Measurements from ENCODE around the gene PTPN2.
"Not testable (repeated sequence)": the region's sequence is repeated elsewhere in the genome, so short reads cannot be mapped to it uniquely, and the experiment has no call there.

PTPN2 gene

GRCh38 chr18:12769644-12770440 is 114.2 kb downstream of the PTPN2 start:
- no peak for DNase-seq

- DNase-seq = no peak
Observed at GRCh38 chr18:12769136-12769535, 114.9 kb downstream of the PTPN2 start.

GRCh38 chr18:12768625-12769024 is 115.4 kb downstream of the PTPN2 start:
- DNase-seq = no peak

- no peak for DNase-seq
Observed at GRCh38 chr18:12767580-12768155, 116.4 kb downstream of the PTPN2 start.

GRCh38 chr18:12766986-12767433 is 117.0 kb downstream of the PTPN2 start:
- no peak for DNase-seq

GRCh38 chr18:12765586-12765985 is 118.5 kb downstream of the PTPN2 start:
- no peak for DNase-seq

- no peak for DNase-seq
Observed at GRCh38 chr18:12765126-12765525, 118.9 kb downstream of the PTPN2 start.

GRCh38 chr18:12758566-12758965 is 125.5 kb downstream of the PTPN2 start:
- not testable (repeated sequence) for DNase-seq

GRCh38 chr18:12756619-12757239 is 127.3 kb downstream of the PTPN2 start:
- DNase-seq = not testable (repeated sequence)

GRCh38 chr18:12755606-12756005 is 128.4 kb downstream of the PTPN2 start:
- DNase-seq = not testable (repeated sequence)

GRCh38 chr18:12754511-12754910 is 129.5 kb downstream of the PTPN2 start:
- no peak for DNase-seq

- DNase-seq = no peak
Observed at GRCh38 chr18:12751891-12752290, 132.1 kb downstream of the PTPN2 start.

GRCh38 chr18:12751503-12751884 is 132.5 kb downstream of the PTPN2 start:
- DNase-seq = no peak

GRCh38 chr18:12750715-12751502 is 133.1 kb downstream of the PTPN2 start:
- DNase-seq = no peak

GRCh38 chr18:12750076-12750714 is 133.8 kb downstream of the PTPN2 start:
- DNase-seq = no peak

- DNase-seq = no peak
Observed at GRCh38 chr18:12749121-12749520, 134.9 kb downstream of the PTPN2 start.

GRCh38 chr18:12748671-12749070 is 135.4 kb downstream of the PTPN2 start:
- no peak for DNase-seq

- no peak for DNase-seq
Observed at GRCh38 chr18:12747530-12748315, 136.3 kb downstream of the PTPN2 start.

- no peak for DNase-seq
Observed at GRCh38 chr18:12745095-12745795, 138.8 kb downstream of the PTPN2 start.

GRCh38 chr18:12744103-12744502 is 139.9 kb downstream of the PTPN2 start:
- peak; percentile 61 to 70 for DNase-seq

- DNase-seq = no peak
Observed at GRCh38 chr18:12742453-12742852, 141.6 kb downstream of the PTPN2 start.

All from AML-193 (cell line).